Immature natural killer cell (primary cell): ENCODE data around the gene RNF157. TPM values are rescaled to one million over a fixed set of nuclear protein-coding genes. Genes with fewer than 3 reads are reported as not detected.
A peak's percentile ranks its signal among the peaks of the same experiment; 100 is the strongest.
"Not testable (repeated sequence)": the region's sequence is repeated elsewhere in the genome, so short reads cannot be mapped to it uniquely, and the experiment has no call there.

ENCODE experiments used
- DNase-seq, 3 donors: peaks; one replicate each; pipeline ENCODE4 v3.0.0; 2022; ENCODE audit warnings: mixed read lengths in 1 of 3
- H3K27ac Mint-ChIP-seq, 6 donors: one replicate each; pipeline ENCODE4 v1.8.0; 2020; ENCODE audit warnings: mixed read lengths in 6 of 6, mild to moderate bottlenecking in 5 of 6, inconsistent platforms in 4 of 6, moderate library complexity in 3 of 6
- H3K27me3 Mint-ChIP-seq, 3 donors: one replicate each; pipeline ENCODE4 v1.8.0; 2020 to 2021; ENCODE audit warnings: low read depth in 3 of 3, mild to moderate bottlenecking in 3 of 3, mixed read lengths in 3 of 3, moderate library complexity in 3 of 3, inconsistent platforms in 1 of 3
- H3K36me3 Mint-ChIP-seq, 3 donors: one replicate each; pipeline ENCODE4 v1.8.0; 2020; ENCODE audit warnings: mixed read lengths in 3 of 3, inconsistent platforms in 2 of 3, mild to moderate bottlenecking in 2 of 3
- H3K4me1 Mint-ChIP-seq, 2 donors: one replicate each; pipeline ENCODE4 v1.8.0; 2020; ENCODE audit warnings: inconsistent platforms in 2 of 2, mild to moderate bottlenecking in 2 of 2, mixed read lengths in 2 of 2, moderate library complexity in 1 of 2
- H3K4me3 Mint-ChIP-seq, 5 donors: one replicate each; pipeline ENCODE4 v1.8.0; 2020; ENCODE audit warnings: mild to moderate bottlenecking in 5 of 5, mixed read lengths in 5 of 5, inconsistent platforms in 3 of 5, moderate library complexity in 3 of 5
- H3K9me3 Mint-ChIP-seq, 6 donors: one replicate each; pipeline ENCODE4 v1.8.0; 2020; ENCODE audit warnings: mild to moderate bottlenecking in 6 of 6, mixed read lengths in 6 of 6, inconsistent platforms in 4 of 6, moderate library complexity in 3 of 6
- polyA plus RNA-seq, 3 donors: library from polyadenylated mRNA; unstranded; fragments of 300-500 nt; fragmentation: Illumina TruSeq; gene quantifications; one replicate each; pipeline ENCODE4 v1.2.3, GENCODE V29; 2021

RNF157 gene
- polyA plus RNA-seq, 3 donors from 2014 or later: 0.69 to 3.0 (median 1.2) TPM

DNA sequence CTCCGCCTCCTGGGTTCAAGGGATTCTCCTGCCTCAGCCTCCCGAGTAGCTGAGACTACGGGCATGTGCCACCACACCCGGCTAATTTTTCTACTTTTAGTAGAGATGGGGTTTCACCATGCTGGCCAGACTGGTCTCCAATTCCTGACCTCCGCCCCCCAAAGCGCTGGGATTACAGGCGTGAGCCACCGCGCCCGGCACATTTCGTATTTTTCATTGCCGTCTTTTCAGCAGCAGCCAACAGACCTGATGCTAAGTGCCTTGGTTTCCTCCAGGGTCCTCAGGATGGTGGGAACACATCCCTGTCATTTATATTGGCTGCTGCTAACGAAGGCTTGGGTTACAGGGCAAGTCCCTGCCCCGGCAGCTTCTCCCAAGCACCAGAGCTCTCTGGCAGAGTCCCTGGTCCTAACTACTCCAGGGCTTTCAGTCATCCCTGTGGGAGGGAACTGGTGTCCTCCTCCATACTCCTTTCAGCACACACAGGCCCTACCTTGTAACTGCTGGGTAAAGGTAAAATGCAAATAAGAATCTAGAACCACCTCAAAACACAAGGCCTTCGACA, 1.5 kb upstream of the RNF157 start:
- DNase-seq: no peak
- Mint-ChIP-seq H3K4me1 (peaks cover 18 to 26% of the 10 kb centered on the region in 2 donors), H3K9me3 (no peaks in the 10 kb centered on the region), H3K27ac (peak overlapping the region in 2 of 6 donors; percentile 73 to 80), H3K4me3 (peak overlapping the region; percentile 83 to 95 (median 88)), H3K36me3 (no peaks in the 10 kb centered on the region), H3K27me3 (peaks cover 6 to 10% (median 9%) of the 10 kb centered on the region in 3 donors)

DNA sequence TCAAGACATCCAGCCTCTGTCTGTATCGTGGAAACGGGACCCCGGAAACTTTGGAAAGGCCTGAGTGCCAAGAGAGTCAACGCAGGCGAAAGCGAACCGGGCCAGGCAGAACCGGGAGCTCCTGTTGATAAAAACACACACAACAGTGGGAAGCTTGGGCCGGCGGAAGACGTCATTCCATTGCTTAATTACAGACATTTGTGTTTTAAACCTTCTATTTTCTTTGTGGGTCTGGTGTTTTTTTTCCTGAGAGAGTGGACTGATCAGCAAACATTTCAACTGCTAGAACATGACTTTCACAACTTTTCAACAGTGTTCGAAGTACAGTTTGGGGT, 878 bp upstream of the RNF157 start:
- no peaks in the 10 kb centered on the region for H3K36me3 Mint-ChIP-seq
- H3K27ac Mint-ChIP-seq: peak overlapping the region in 5 of 6 donors; percentile 16 to 80 (median 47)
- H3K27me3 Mint-ChIP-seq: peaks cover 6 to 12% (median 10%) of the 10 kb centered on the region in 3 donors
- H3K4me1 Mint-ChIP-seq: peaks cover 14 to 26% of the 10 kb centered on the region in 2 donors
- H3K9me3 Mint-ChIP-seq: no peaks in the 10 kb centered on the region
- H3K4me3 Mint-ChIP-seq: peak overlapping the region; percentile 83 to 95 (median 88)
- DNase-seq: no peak

DNA sequence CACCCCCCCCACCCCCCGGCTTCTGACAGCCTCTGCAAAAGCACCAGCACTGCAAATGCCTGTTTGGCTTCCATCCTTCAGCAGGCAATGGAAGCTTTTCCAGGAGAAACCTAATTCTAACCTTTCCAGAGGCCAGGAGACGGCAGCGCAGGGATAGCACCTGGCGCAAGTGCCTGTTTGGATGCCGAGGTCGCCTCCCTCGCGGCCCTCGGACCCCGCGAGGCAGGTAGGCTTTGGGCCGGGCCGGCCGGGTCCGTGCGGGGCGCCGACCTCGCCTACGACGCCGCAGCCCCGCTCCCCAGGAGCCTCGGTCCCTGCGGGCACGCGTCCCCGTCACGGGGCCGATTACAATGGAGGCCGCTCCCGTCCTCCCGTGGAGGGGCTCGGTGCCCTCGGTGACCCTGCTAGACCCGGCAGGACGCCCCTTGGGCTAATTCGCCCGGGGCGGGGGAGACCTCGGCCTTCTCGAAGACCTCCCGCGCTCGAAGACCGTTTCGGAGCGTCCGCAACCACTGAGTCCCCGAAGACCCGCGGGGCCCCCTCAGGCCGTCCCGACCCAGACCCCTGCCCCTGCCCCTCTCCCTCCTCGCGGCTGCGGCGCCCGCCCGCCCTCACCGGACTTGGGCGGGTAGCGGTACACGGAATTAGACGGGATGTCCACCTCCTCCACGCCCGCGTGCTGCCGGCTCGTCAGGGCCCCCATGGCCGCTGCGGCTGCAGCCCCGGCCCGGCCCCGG, 587 bp downstream of the RNF157 start:
- Mint-ChIP-seq H3K9me3 (no peaks in the 10 kb centered on the region), H3K27me3 (peaks cover 6 to 12% (median 10%) of the 10 kb centered on the region in 3 donors), H3K27ac (peak overlapping the region in 4 of 6 donors; percentile 15 to 80 (median 52)), H3K4me3 (peak overlapping the region; percentile 65 to 81 (median 78)), H3K36me3 (no peaks in the 10 kb centered on the region), H3K4me1 (peaks cover 14 to 26% of the 10 kb centered on the region in 2 donors)
- DNase-seq: peak in 1 of 3 donors; percentile 22

DNA sequence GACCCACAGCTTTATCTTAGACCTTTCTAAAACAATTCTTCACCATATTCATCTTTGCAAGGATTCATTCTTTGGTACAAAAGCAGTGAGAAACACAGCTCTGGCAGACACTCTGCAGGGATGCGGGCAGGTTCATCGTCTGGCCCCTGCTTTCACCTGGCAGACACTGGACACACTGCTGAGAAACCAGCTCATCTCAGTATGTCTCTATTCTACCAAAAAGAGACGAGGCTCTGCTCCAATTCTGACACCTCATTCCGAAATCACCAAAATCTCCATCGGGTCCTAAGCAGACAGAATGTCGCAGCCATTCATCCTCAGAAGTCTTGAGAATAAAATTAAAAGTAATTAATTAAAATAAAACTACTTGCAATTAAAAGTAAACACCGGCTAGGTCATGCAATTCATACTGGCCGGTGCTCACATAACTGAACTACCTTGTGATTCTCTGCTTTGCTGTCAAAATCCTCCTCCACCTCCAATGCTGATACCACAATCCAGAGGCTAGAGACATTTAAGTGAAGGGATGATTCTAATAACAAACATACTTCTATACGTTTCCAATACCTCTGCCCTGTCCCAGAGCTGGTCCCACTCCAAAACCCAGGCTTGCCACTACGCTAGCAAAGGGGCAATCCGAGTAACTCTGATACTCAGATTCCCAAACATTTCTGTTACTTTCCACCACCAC, 1.3 kb downstream of the RNF157 start:
- Mint-ChIP-seq H3K9me3 (no peaks in the 10 kb centered on the region), H3K27ac (peak overlapping the region in 5 of 6 donors; percentile 15 to 80 (median 40)), H3K4me3 (peak overlapping the region; percentile 62 to 81 (median 78)), H3K36me3 (no peaks in the 10 kb centered on the region), H3K27me3 (peaks cover 6 to 12% (median 12%) of the 10 kb centered on the region in 3 donors), H3K4me1 (peaks cover 14 to 26% of the 10 kb centered on the region in 2 donors)
- DNase-seq: no peak

DNA sequence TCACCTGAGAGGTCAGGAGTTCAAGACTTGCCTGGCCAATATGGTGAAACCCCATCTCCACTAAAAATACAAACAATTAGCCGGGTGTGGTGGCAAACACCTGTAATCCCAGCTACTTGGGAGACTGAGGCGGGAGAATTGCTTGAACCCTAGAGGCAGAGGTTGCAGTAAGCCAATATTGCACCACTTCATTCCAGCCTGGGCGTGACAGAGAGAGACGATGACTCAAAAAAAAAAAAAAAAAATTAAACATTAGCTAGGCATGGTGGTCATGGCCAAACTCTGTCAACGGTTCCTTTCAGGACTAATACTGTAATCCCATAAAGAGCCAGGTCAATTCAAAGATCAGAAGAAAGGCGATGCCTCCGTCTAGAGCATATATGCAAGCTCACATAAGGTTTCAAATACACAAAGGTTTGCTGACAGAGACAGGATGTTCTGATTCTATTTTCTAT, 2.4 kb downstream of the RNF157 start:
- DNase-seq: no peak
- Mint-ChIP-seq H3K27me3 (peaks cover 6 to 11% (median 10%) of the 10 kb centered on the region in 3 donors), H3K27ac (no peak overlapping the region), H3K4me1 (peaks cover 14 to 26% of the 10 kb centered on the region in 2 donors), H3K4me3 (peak overlapping the region in 3 of 5 donors; percentile 7 to 42 (median 24)), H3K9me3 (no peaks in the 10 kb centered on the region), H3K36me3 (no peaks in the 10 kb centered on the region)

DNA sequence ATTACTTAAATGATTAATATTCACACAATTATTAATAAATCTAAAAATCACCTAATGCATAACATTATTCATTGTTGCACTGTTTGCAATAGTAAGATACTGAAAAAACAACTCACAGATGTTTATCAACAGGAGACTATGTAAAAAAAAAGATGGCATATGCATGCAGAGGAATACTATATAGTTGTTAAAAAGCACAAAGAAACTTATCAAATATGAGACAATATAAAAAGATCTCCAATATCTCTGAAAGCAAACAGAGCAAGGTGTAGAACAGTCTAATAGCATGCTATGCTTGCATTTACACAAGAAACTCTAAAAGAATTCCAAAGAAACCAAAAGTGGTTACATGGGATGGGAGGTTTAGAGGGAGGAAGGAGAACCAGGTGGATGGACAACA, 3.7 kb downstream of the RNF157 start:
- no peak for DNase-seq
- H3K9me3 Mint-ChIP-seq: no peaks in the 10 kb centered on the region
- H3K4me1 Mint-ChIP-seq: peaks cover 14 to 25% of the 10 kb centered on the region in 2 donors
- peaks cover 8 to 10% (median 10%) of the 10 kb centered on the region in 3 donors for H3K27me3 Mint-ChIP-seq
- no peaks in the 10 kb centered on the region for H3K36me3 Mint-ChIP-seq
- no peak overlapping the region for H3K27ac Mint-ChIP-seq
- H3K4me3 Mint-ChIP-seq: no peak overlapping the region

DNA sequence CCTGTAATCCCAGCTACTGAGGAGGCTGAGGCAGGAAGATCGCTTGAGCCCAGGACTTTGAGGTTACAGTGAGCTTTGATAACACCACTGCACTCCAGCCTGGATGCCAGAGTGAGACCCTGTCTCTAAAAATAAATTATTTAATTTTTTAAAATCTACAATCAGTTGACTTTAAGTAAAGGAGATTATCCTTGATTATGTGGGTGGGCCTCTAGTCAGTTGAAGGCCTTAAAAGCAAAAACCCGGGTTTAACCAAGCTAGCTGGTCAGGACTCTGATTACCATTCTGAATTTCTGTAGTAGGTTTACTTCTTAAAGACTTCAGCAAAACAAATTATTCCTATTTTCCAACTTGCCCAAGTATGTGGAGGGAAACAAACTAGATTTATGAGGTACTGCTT, 4.4 kb downstream of the RNF157 start:
- H3K27ac Mint-ChIP-seq: no peak overlapping the region

DNA sequence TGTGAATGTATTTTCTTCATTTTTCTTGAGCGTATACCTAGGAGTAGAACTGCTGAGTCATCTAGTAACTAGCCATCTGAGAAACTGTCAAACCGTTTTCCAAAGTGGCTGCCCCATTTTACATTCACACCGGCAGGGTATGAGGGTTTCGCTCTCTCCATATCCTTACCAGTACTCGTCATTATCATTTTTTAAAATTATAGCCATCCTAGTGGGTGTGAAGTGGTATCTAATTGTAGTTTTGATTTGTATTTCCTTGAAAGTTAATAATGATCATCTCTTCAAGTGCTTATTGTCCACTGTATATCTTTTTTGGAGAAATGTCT, 6.0 kb downstream of the RNF157 start:
- H3K4me3 Mint-ChIP-seq: peak overlapping the region in 1 of 5 donors; percentile 35
- peaks cover 6 to 14% of the 10 kb centered on the region in 2 donors for H3K4me1 Mint-ChIP-seq
- no peaks in the 10 kb centered on the region for H3K36me3 Mint-ChIP-seq
- H3K9me3 Mint-ChIP-seq: no peaks in the 10 kb centered on the region
- no peak overlapping the region for H3K27ac Mint-ChIP-seq
- H3K27me3 Mint-ChIP-seq: peaks cover 4 to 6% (median 5%) of the 10 kb centered on the region in 3 donors
- no peak for DNase-seq

More for the DNA sequence above, 4.4 kb downstream of the RNF157 start:
- DNase-seq: no peak
- Mint-ChIP-seq H3K9me3 (no peaks in the 10 kb centered on the region), H3K36me3 (no peaks in the 10 kb centered on the region), H3K4me1 (peaks cover 8 to 17% of the 10 kb centered on the region in 2 donors), H3K27me3 (peaks cover 6 to 7% (median 6%) of the 10 kb centered on the region in 3 donors), H3K4me3 (no peak overlapping the region)

DNA sequence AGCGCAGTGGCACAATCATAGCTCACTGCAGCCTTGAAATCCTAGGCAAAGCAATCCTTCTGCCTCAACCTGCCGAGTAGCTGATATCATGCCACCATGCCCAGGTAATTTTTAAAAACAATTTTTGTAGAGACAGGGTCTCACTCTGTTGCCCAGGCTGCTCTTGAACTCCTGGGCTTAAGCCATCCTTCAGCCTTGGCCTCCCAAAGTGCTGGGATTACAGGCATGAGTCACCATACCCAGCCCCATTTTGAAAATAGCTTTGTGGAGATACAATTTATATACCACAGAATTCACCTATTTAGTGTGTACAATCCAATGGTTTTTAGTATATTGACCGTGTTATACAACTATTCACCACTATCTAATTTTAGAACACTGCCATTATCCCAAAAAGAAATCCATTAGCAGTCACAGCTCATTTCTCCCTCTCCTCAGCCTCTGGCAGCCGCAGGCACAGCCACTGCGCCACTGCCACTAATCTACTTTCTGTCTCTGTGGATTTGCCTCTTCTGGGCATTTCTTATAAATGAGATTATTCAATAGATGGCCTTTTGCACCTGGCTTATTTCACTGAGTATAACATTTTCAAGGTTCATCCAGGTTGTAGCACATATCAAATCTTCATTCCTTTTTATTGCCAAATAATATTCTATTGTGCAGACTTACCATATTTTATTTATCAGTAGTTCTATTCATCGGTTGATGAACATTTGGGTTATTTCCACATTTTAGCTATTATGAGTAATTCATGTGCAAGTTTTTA, 6.5 kb downstream of the RNF157 start:
- no peak overlapping the region for H3K27ac Mint-ChIP-seq
- no peak for DNase-seq
- no peaks in the 10 kb centered on the region for H3K36me3 Mint-ChIP-seq
- peaks cover 3 to 4% (median 4%) of the 10 kb centered on the region in 3 donors for H3K27me3 Mint-ChIP-seq
- H3K9me3 Mint-ChIP-seq: no peaks in the 10 kb centered on the region
- H3K4me3 Mint-ChIP-seq: peak overlapping the region in 1 of 5 donors; percentile 35
- H3K4me1 Mint-ChIP-seq: peaks cover 3 to 9% of the 10 kb centered on the region in 2 donors

DNA sequence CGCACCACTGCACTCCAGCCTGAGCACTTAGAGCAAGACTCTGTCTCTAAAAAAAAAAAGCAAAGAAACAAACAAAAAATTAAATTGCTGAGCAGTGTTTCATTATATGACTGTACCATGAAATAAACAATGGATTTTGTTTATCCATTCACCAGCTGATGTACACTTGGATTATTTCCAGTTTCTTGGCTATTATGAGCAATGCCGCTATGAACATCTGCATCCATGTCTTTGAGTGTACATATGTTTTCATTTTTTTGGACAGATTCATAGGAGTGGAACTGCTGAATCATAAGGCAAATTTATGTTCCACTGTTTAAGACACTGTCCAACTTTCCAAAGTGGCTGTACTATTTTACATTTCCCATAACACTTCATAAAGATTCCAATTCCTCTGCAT, 8.0 kb downstream of the RNF157 start:
- DNase-seq: no peak
- Mint-ChIP-seq H3K27me3 (peaks cover 3 to 6% (median 5%) of the 10 kb centered on the region in 3 donors), H3K27ac (no peak overlapping the region), H3K9me3 (no peaks in the 10 kb centered on the region), H3K4me1 (no peaks in the 10 kb centered on the region), H3K36me3 (no peaks in the 10 kb centered on the region), H3K4me3 (no peak overlapping the region)

DNA sequence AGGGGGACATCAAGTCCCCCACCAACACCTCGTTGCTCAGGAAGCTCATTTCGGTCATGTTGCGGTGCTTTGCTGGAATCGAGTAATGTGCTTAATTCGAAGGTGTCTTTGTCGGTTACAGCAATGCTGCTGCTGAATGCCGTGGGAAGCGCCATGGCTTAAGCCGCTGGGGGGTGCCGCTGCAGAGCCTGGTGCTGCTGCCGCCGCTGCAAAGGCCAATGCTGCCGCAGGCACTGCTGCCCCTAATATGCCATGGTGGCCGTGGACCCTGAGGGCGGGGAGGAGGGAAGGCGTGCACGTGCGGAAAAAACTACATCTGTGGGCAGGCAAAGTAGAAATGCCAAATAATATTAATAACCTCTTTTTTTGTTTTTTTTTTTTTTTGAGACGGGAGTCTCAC, 13.5 kb downstream of the RNF157 start:
- H3K36me3 Mint-ChIP-seq, H3K27me3 Mint-ChIP-seq, H3K4me3 Mint-ChIP-seq, H3K4me1 Mint-ChIP-seq, DNase-seq, H3K9me3 Mint-ChIP-seq, H3K27ac Mint-ChIP-seq: not testable (repeated sequence)

DNA sequence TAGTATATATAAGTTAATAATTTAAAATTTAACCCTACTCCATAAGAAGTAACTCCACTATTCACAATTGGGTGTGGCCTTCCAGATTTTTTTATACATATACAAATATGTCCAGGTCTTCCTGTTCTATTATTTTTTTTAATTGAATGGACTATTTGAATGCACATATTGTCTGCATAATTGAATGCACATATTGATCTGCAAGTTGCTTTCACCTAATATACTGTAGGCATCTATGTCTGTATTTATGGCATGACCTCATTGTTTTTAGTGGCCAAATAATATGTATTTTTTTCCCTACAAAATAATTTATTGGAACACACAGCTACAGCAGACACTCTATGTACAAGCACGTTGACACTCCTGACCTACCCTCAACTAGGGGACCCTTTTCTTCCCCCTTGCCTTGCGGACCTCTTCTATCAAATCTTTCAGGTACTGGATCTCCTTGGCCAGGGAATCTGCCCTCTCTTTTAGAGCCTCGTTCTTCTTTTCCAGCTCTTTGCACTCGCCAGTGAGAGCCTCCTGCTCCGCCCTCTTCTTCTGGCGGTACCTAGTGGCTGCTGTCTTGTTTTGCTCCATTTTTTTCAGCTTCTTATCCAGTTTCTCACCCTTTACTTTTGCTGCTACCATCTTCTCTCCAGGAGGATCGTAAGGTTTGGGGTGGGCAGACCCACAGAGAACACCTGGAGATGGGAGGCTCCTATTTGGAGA, 14.8 kb downstream of the RNF157 start:
- H3K36me3 Mint-ChIP-seq, H3K27ac Mint-ChIP-seq, H3K9me3 Mint-ChIP-seq, H3K27me3 Mint-ChIP-seq, H3K4me1 Mint-ChIP-seq, DNase-seq, H3K4me3 Mint-ChIP-seq: not testable (repeated sequence)

DNA sequence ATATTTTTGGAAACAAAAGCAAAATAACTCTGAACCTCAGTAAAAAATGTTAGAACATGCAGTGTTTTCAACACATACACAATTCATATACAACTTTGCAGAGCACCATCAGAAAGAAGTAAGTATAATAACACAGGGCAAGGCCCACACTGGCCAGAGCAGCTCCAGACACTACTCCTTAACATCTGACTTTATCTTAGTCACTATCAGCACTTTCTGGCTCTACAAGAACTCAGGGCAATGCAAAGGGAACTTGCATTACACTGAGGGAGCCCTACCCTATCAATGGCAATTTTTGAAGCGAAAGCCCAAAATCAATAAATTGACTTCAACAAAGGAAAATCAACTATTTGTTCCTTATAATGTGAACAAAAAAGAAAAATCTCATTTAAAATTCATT, 16.5 kb downstream of the RNF157 start:
- no peaks in the 10 kb centered on the region for H3K4me1 Mint-ChIP-seq

More for the DNA sequence above, 16.5 kb downstream of the RNF157 start:
- H3K4me3 Mint-ChIP-seq: no peak overlapping the region
- DNase-seq: no peak
- peaks cover 0 to 2% (median 2%) of the 10 kb centered on the region in 3 donors for H3K27me3 Mint-ChIP-seq
- H3K36me3 Mint-ChIP-seq: no peaks in the 10 kb centered on the region
- H3K27ac Mint-ChIP-seq: peak overlapping the region in 1 of 6 donors; percentile 62
- no peaks in the 10 kb centered on the region for H3K9me3 Mint-ChIP-seq
